Measurements from ENCODE around the gene ACOT6.
"Not testable (repeated sequence)": the region's sequence is repeated elsewhere in the genome, so short reads cannot be mapped to it uniquely, and the experiment has no call there.

Gene ACOT6

DNA sequence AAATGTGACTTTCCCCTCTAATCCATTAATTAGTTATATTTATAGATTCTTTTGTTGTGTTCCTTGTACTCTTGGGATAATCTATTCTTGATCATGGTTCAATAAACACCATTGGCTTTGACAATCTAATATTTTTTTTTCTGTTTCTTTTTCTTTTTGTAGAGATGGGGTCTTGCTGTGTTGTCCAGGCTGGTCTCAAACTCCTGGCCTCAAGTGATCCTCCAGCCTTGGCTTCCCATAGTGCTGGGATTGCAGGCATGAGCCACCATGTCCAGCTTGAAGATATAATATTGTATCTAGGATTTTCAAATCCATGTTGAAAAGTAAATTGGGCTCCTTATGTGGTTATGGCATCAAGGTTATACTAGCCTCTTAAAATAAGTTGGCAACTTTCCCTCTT, 38.7 kb downstream of the ACOT6 start:
- no peak for DNase-seq

DNA sequence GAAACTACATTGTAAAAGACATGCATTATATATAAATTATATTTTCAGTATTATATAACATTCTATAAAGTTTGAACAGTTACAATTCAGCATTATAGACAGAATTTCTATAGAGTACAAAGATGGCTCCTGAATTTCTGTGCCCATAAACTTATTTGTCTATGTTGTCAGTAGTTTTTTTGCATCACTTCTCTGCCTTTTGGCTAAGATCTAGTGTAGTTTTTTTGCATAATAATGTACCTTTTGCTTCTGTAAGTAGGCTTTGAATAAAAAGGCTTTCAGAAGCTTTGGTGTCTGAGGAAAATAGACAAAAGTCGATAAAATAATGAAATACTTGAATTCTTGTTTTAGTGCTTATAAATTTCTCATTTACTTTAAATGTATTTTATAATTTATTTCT, 43.5 kb downstream of the ACOT6 start:
- DNase-seq: no peak

DNA sequence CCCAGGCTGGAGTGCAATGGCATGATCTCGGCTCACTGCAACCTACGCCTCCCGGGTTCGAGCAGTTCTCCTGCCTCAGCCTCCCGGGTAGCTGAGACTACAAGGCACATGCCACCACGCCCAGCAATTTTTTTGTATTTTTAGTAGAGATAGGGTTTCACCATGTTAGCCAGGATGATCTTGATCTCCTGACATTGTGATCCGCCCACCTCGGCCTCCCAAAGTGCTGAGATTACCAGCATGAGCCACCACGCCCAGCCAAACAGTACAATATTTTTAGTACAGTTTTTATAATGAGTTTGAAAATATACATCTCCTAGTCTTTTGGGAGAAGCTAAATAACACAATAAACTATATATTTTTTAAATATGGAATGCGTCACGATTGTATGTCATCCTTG, 46.9 kb downstream of the ACOT6 start:
- DNase-seq: not testable (repeated sequence)

DNA sequence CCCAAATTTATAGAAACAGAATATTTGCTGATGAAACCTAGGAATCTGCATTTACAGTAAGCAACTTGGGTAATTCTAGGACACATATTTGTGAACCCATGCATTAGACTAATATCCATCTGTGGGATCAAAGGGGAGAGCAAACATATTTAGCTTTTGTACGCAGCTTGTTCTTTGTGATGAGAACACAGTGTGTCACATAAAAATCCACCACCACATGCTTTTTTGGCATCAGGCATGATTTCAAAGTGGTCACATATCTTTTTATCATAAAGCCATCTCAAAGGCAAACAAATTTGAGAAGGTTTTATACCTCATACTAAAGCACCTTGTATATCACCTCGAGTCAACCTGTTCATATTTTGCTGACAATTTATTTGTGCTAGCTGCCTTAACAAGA, 48.2 kb downstream of the ACOT6 start:
- no peak for DNase-seq

GRCh38 chr14:73661872-73662271, 49.6 kb downstream of the ACOT6 start:
- peak; percentile 9 for DNase-seq

DNA sequence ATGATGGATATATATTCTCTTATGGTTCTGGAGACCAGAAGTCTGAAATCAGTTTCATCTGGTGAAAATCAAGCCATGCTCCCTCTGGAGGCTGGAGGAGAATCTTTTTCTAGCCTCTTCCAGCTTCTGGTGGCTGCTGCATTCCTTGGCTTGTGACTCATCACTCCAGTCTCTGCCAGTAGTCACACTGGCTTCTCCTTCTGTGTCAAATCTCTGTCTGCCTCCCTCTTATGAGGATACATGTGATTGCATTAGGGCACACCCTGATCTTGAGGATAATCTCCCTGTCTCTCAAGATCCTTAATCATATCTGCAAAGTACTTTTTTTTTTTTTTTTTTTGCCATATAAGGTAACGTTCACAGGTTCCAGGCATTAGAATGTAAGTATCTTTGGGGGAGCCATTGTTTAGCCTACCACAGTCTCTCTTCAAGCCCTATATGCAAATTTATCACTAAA, 50.2 kb downstream of the ACOT6 start:
- DNase-seq: peak; percentile 95

GRCh38 chr14:73663548-73664212, 51.4 kb downstream of the ACOT6 start:
- no peak for DNase-seq

- no peak for DNase-seq
These were observed 52.8 kb downstream of the ACOT6 start for GRCh38 chr14:73665130-73665529.

GRCh38 chr14:73666583-73666982, 54.3 kb downstream of the ACOT6 start:
- DNase-seq: no peak

- no peak for DNase-seq
These were observed 55.5 kb downstream of the ACOT6 start for GRCh38 chr14:73667854-73668253.
